ENCODE results near the gene ISCA1.

Gene ISCA1

GRCh38 chr9:86279839-86280238 is 2.5 kb downstream of the ISCA1 start:
- TF ChIP-seq, protein P1, sequence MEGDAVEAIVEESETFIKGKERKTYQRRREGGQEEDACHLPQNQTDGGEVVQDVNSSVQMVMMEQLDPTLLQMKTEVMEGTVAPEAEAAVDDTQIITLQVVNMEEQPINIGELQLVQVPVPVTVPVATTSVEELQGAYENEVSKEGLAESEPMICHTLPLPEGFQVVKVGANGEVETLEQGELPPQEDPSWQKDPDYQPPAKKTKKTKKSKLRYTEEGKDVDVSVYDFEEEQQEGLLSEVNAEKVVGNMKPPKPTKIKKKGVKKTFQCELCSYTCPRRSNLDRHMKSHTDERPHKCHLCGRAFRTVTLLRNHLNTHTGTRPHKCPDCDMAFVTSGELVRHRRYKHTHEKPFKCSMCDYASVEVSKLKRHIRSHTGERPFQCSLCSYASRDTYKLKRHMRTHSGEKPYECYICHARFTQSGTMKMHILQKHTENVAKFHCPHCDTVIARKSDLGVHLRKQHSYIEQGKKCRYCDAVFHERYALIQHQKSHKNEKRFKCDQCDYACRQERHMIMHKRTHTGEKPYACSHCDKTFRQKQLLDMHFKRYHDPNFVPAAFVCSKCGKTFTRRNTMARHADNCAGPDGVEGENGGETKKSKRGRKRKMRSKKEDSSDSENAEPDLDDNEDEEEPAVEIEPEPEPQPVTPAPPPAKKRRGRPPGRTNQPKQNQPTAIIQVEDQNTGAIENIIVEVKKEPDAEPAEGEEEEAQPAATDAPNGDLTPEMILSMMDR (conservative IDR thresholded peaks at IDR 0.05; ENCODE audit: low read depth), result no peak
- CTCF ChIA-PET, result no interaction called here
- H3K27ac ChIP-seq, result no peak overlapping the region
- POLR2A ChIA-PET (ENCODE audit: low non-redundant PET), result interaction anchor here (0.7 kb wide), 1 partner anchor 456 kb away, joined by 8 read pairs; no protein-coding TSS in a partner anchor
- no peak for DNase-seq (ENCODE audit: low spot score)

DNA sequence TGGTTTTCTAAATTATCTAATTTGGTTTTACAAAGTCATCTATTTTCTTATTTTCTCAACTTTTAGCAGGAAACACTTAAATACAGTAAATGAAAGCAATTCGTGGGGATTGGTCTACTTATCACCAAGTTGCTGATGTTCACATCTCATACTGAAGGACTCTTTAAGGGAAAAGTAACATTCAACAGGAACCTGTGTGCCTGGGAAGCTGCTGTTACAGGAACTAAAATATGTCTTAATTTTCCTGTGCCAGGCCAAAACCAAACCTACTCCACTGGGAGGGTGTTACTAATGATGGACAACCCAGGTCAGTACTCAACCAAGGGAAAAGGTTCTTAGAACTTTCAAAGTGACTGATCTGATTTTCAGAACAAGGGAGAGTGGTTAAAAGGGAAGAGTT is 5.3 kb downstream of the ISCA1 start:
- TF ChIP-seq, protein P1 (conservative IDR thresholded peaks at IDR 0.05; ENCODE audit: low read depth), result no peak
- CTCF ChIA-PET, result no interaction called here
- no peak overlapping the region for H3K27ac ChIP-seq
- POLR2A ChIA-PET (ENCODE audit: low non-redundant PET), result no interaction called here
- DNase-seq (ENCODE audit: low spot score), result no peak

GRCh38 chr9:86275962-86276361 is 6.4 kb downstream of the ISCA1 start:
- H3K27ac ChIP-seq, result no peak overlapping the region
- ChIA-PET CTCF (interaction anchor here (0.6 kb wide), 1 partner anchor 1599 kb away, joined by 3 read pairs; no protein-coding TSS in a partner anchor), POLR2A (ENCODE audit: low non-redundant PET) (no interaction called here)
- DNase-seq (ENCODE audit: low spot score), result no peak
- TF ChIP-seq, protein P1 (conservative IDR thresholded peaks at IDR 0.05; ENCODE audit: low read depth), result no peak

GRCh38 chr9:86274821-86275643 is 7.3 kb downstream of the ISCA1 start:
- H3K27ac ChIP-seq, result no peak overlapping the region
- ChIA-PET CTCF (interaction anchor here (0.7 kb wide), 1 partner anchor 455 kb away, joined by 3 read pairs; no protein-coding TSS in a partner anchor), POLR2A (ENCODE audit: low non-redundant PET) (no interaction called here)
- no peak for DNase-seq (ENCODE audit: low spot score)
- TF ChIP-seq, protein P1 (conservative IDR thresholded peaks at IDR 0.05; ENCODE audit: low read depth), result no peak

DNA sequence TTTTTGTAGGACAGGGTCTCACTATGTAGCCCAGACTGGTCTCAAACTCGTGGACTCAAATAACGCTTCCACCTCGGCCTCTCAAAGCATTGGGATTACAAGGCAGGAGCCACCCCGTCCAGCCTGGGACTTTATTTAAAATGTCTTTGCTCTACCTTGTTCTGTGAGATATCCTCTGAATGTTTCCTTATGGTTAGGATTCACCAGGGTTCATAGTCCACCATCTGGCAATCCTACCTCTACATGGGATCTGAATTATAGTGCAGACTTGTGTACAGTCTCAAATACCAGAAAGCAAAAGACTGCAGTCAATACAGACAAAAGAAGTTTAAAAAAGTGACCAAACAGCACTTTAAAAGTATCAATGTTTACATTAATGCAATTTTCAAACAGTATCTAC is 10.1 kb downstream of the ISCA1 start:
- CTCF ChIA-PET, result no interaction called here
- TF ChIP-seq, protein P1 (conservative IDR thresholded peaks at IDR 0.05; ENCODE audit: low read depth), result no peak
- no peak overlapping the region for H3K27ac ChIP-seq
- DNase-seq (ENCODE audit: low spot score), result no peak
- POLR2A ChIA-PET (ENCODE audit: low non-redundant PET), result no interaction called here

- H3K27ac ChIP-seq, result no peak overlapping the region
- DNase-seq (ENCODE audit: low spot score), result no peak
- TF ChIP-seq, protein P1 (conservative IDR thresholded peaks at IDR 0.05; ENCODE audit: low read depth), result no peak
- ChIA-PET POLR2A (ENCODE audit: low non-redundant PET) (no interaction called here), CTCF (interaction anchor here (0.6 kb wide), 1 partner anchor 165 kb away, joined by 3 read pairs; no protein-coding TSS in a partner anchor)
These were observed 18.5 kb downstream of the ISCA1 start for GRCh38 chr9:86263876-86264275.
